GM12873 (cell line): ENCODE results near the gene HK1.

Experiments
- TF ChIP-seq, protein P1 (sequence below): IDR thresholded peaks from 2 replicates; pipeline ENCODE4 v1.5.1; 2012; ENCODE audit warnings: low read depth, mild to moderate bottlenecking, moderate library complexity, low read length, control low read depth; ENCODE audit not compliant: insufficient read depth; ENCODE audit errors: missing control alignments

HK1 gene

DNA sequence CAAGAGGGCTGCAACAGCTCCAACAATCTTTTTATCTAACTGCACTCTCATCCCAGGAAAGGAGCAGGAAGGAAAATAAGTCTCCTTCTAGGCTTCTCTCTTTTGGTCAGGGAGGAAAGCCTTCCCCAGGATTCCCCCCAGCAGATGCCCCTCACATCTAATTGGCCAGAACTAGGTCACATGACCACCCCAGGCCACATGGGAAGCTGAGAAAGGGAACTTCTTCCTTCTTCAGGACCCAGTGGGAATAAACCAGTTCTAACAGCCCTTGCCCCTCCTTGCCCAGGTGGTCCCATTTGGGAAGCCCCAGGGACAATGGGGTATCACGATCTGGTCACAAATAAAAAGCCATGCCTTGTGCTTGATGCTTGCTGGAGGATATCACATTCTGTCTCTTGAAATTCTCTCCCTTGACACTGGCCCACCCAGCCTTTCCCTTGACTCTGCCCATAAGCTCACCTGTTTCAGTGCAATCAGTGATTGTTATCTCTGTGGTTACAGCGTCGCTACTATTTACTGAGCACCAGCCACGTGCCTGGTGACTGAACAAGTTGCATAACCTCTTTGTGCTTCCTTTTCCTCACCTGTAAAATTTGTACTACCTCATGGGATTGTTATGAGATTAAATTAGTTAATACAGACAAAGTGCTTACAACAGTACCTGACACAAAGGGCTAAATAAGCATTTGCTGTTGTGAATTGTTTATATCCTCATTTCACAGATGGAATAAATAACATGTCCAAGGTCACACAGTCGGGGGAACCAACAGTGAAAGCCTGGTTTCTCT lies 147.4 kb downstream of the HK1 start:
- TF ChIP-seq, protein P1, sequence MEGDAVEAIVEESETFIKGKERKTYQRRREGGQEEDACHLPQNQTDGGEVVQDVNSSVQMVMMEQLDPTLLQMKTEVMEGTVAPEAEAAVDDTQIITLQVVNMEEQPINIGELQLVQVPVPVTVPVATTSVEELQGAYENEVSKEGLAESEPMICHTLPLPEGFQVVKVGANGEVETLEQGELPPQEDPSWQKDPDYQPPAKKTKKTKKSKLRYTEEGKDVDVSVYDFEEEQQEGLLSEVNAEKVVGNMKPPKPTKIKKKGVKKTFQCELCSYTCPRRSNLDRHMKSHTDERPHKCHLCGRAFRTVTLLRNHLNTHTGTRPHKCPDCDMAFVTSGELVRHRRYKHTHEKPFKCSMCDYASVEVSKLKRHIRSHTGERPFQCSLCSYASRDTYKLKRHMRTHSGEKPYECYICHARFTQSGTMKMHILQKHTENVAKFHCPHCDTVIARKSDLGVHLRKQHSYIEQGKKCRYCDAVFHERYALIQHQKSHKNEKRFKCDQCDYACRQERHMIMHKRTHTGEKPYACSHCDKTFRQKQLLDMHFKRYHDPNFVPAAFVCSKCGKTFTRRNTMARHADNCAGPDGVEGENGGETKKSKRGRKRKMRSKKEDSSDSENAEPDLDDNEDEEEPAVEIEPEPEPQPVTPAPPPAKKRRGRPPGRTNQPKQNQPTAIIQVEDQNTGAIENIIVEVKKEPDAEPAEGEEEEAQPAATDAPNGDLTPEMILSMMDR, result no peak

DNA sequence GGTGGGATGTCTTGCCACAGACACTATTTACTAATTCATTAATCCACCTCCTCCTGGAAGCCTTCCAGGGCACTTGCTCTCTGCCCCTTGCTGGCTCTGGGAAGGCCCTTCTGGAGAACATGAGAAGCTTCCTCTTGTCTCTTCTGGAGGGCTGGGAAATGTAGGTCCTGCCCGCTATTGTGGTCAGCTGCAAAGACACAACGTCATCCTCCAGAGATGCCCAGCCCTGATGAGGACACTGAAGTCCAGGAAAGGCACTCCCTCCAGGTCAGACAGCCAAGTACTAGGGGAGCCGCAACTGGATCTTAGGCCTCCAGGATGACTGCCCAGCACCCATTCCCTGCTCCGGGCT lies 148.1 kb downstream of the HK1 start:
- TF ChIP-seq, protein P1, result no peak

DNA sequence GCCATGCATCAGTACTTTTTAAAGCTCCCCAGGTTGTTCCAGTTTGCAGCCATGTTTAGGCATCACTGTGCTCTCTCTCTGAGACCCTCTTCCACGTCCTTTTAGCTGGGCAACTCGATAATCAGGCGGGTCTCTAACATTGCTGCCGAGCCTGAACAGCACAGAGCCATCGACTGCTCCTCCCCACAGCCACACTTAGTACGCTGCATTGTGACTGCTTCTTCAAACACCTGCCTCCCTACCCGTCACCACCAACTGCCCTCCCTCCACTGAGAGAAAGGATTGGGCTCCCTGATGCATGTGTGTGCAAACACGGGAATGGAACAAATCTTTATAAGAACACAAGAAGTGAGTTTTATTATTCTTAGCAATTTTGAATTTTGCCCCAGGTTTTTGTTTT lies 149.9 kb downstream of the HK1 start:
- TF ChIP-seq, protein P1, result no peak

DNA sequence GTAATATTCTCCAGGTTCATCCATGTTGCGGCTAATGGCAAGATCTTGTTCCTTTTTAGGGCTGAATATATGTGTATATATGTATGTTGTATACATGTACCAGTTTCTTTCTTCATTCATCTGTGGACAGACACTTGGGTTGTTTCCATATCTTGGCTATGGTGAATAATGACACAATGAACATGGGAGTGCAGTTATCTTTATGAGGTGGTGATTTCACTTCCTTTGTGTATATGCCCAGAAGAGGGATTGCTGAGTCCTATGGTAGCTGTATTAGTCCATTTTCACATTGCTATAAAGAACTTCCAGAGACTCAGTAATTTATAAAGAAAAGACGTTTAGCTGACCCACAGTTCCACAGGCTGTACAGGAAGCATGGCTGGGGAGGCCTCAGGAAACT lies 155.9 kb downstream of the HK1 start:
- TF ChIP-seq, protein P1, result no peak

DNA sequence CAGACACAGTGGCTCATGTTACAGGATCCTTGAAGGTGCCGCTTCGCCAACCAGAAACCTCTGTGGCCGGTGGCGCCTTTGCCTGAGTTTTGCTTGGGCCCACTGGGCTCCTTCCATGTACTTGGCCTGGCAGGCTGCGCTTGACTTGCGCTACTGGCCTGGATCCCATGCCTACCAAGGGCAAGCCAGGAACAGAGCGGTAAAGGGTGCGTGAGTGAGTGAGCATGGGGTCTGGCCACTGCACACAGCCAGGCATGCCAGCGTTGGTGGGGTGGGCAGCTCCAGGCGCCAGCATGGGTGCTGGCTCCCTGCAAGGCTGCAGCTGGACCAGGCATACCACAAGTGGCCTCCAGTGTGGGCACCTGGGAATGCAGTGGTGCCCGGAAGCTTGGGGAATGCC lies 156.6 kb downstream of the HK1 start:
- TF ChIP-seq, protein P1, result no peak

DNA sequence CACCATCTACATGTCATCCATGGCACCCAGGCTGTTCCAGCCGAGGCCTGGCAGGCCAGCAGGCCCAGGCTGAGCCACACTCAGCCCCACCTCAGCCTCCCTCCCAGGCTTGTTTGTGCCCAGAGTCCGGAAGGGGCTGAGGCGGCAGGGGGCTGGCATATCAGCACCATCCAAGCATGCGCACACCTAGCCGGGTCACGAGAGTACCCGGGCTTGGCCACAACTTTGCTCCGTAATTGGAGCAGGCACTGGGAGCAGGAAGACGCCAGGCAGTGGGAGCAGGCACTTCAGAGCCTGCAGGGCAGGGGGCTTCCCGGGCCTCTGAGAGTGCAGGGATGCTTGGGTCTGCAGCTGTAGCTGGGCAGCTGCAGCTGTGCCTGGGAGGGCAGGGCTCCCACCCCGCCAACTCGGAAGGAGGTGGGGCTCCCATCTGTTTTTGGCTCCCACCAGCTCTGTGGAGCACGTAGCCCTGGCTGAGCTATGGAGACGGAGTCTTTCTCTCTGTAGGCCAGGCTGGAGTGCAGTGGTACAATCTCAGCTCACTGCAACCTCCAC lies 157.7 kb downstream of the HK1 start:
- TF ChIP-seq, protein P1, result no peak

DNA sequence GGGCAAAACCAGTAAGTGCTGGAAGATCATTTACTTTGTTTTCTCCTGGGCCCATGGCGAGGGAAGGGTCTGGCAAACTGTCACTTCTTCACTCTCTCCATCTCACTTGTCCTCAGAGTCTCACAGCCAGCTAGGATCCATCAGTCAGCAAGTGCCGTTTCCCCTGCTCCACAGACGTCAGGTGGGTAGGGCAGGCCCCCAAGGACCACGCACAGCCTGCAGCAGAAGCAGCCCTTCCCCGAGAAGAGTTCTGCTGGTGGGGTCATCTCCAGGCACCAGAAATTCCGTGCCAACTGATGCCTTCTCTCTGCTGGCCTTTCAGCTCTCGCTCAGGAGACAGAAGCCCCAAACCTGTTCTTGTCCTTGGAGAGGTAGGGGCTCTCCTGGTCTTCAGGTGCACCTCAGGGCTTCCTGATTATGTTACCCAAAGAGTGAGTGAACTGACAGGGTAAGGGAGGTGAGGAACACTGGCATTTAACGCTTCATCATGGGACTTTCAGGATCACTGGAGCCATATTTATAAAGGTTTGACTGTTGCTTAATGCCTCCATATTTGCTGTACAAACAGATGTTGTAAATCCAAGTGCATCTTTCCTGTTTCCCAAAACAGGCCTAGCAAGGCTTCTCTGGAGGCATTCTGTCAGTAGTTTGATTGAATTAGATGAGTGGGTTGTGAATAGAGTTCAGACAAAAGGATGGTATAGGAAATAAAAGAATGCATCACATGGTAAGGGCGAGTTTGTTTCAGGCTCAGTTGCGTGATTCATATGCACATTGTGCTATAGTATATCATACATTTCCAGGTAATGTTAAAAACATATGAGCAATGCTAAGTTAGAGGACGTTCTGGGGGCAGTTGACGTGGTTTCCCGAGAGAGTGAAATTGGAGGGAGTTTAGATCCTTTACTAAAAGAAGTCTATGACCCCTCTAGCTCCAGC lies 159.3 kb downstream of the HK1 start:
- TF ChIP-seq, protein P1, result no peak
